ENCODE data around the gene ZNF346.
"Not testable (repeated sequence)": the region's sequence is repeated elsewhere in the genome, so short reads cannot be mapped to it uniquely, and the experiment has no call there.

ZNF346 gene

GRCh38 chr5:177022386-177023302 lies at the start of gene ZNF346:
Gene ZNF346, plus strand, starts transcription at chr5:177022696. Its CDS starts 43 bp downstream, at chr5:177022739.
- DNase-seq: peak; percentile 92 to 93

GRCh38 chr5:176979669-176980068 lies 42.8 kb upstream of the ZNF346 start:
- DNase-seq: no peak

GRCh38 chr5:176980818-176981217 lies 41.7 kb upstream of the ZNF346 start:
- no peak for DNase-seq

- not testable (repeated sequence) for DNase-seq
Observed at GRCh38 chr5:176983112-176983511, 39.4 kb upstream of the ZNF346 start.

GRCh38 chr5:176983593-176983992 lies 38.9 kb upstream of the ZNF346 start:
- not testable (repeated sequence) for DNase-seq

- DNase-seq: not testable (repeated sequence)
Observed at GRCh38 chr5:176984176-176984575, 38.3 kb upstream of the ZNF346 start.

- DNase-seq: peak in 1 of 2 donors; percentile 21
Observed at GRCh38 chr5:176985516-176985915, 37.0 kb upstream of the ZNF346 start.

GRCh38 chr5:176986280-176986679 lies 36.2 kb upstream of the ZNF346 start:
- DNase-seq: no peak

GRCh38 chr5:176987583-176987982 lies 34.9 kb upstream of the ZNF346 start:
- DNase-seq: no peak

GRCh38 chr5:176993081-176993480 lies 29.4 kb upstream of the ZNF346 start:
- DNase-seq: not testable (repeated sequence)

GRCh38 chr5:176994460-176995121 lies 27.9 kb upstream of the ZNF346 start:
- DNase-seq: no peak

- no peak for DNase-seq
Observed at GRCh38 chr5:176995122-176995490, 27.4 kb upstream of the ZNF346 start.

- no peak for DNase-seq
Observed at GRCh38 chr5:176995896-176996767, 26.4 kb upstream of the ZNF346 start.

- no peak for DNase-seq
Observed at GRCh38 chr5:176996780-176997179, 25.7 kb upstream of the ZNF346 start.

- DNase-seq: no peak
Observed at GRCh38 chr5:176998828-176999227, 23.7 kb upstream of the ZNF346 start.

GRCh38 chr5:176999526-176999925 lies 23.0 kb upstream of the ZNF346 start:
- DNase-seq: not testable (repeated sequence)

- no peak for DNase-seq
Observed at GRCh38 chr5:177003649-177004048, 18.8 kb upstream of the ZNF346 start.

- no peak for DNase-seq
Observed at GRCh38 chr5:177004961-177005360, 17.5 kb upstream of the ZNF346 start.

GRCh38 chr5:177005619-177006264 lies 16.8 kb upstream of the ZNF346 start:
- DNase-seq: peak; percentile 69 to 74

GRCh38 chr5:177006265-177006972 lies 16.1 kb upstream of the ZNF346 start, which contains the start of gene UIMC1:
Gene UIMC1, minus strand, starts transcription at chr5:177006779. Its CDS starts 24,164 bp downstream, at chr5:176982615.
- DNase-seq: peak; percentile 91

- DNase-seq: no peak
Observed at GRCh38 chr5:177008716-177009115, 13.8 kb upstream of the ZNF346 start.

- no peak for DNase-seq
Observed at GRCh38 chr5:177010153-177010552, 12.3 kb upstream of the ZNF346 start.

All from activated CD4-positive, alpha-beta T cell treated with anti-CD3 and anti-CD28 coated beads for 4 hours (primary cell).